GM08714 (cell line): ENCODE results near the gene MAP3K15.

Experiments
- H3K4me3 ChIP-seq: fragments of 200-500 bp; sonication (Bioruptor generic); 2 replicates; pipeline ENCODE4 v1.5.1; 2014; ENCODE audit warnings: mild to moderate bottlenecking, low read length, inconsistent platforms
- ZNF274 ChIP-seq: IDR thresholded peaks from 2 replicates; pipeline ENCODE4 v1.6.1; 2012; ENCODE audit warnings: mild to moderate bottlenecking, low read depth, low read length

Gene MAP3K15

DNA sequence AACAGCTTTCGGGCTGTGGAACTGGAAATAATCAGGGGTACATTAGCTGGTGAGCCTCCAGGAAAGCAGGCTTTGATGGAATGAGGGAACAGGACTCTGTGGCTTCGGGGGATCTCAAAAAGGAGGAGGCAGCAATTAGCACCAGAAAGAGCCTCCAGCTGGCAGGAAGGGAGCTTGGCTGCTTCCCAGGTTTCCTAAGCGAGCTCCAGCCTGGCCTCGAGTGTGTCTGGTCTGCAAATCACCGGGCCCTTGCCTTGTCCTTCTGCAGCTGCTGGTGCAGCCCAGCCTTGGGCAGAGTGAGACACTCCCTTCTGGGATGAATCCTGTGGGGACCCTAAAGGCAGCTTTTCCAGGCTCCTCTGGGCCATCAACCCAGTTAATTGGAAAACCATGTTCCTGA lies 182.3 kb downstream of the MAP3K15 start:
- TF ChIP-seq ZNF274, result no peak
- no peak overlapping the region for H3K4me3 ChIP-seq

DNA sequence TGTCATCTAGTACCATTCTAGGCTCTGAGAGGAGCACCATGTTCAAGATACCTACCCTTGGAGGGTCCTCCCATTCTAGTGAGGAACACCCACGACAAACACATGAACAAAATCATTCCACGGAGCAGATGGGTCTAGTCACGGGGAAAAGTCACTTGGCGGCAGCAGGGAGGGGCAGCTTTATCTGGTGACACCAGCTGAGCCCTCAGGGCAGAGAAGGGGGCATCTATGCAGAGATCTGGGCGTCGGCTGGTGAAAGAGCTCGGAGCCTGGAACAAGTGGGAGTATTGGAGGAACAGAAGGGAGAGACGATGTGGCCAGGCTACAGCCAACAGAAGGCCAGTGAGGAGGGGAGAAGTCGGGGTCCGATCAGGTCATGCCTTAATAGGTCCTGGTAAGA lies 183.5 kb downstream of the MAP3K15 start:
- no peak overlapping the region for H3K4me3 ChIP-seq
- no peak for TF ChIP-seq ZNF274

DNA sequence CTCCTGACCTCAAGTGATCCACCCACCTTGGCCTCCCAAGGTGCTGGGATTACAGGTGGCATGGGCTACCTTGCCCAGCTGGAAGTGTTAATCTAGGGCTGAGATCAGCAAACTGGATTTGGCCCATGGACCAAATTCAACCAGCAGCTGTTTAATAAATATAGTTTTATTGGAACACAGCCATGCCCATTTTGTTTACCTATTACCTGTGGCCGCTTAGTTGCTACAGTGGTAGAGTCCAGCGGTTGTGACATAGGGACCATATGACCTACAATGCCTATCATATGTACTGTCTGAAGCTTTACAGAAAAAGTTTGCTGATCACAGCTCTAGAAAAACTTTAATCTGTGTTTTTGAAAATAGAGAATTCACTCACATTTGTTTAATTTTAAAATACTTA lies 188.7 kb downstream of the MAP3K15 start:
- no peak for TF ChIP-seq ZNF274
- no peak overlapping the region for H3K4me3 ChIP-seq
